Neural progenitor cell (in vitro differentiated cells): ENCODE results near the gene KIF1B. TPM values are rescaled to one million over a fixed set of nuclear protein-coding genes. Genes with fewer than 3 reads are reported as not detected.

ENCODE experiments used
- DNase-seq: peaks from one replicate; pipeline ENCODE4 v3.0.0-alpha.2; 2016; ENCODE audit warnings: low spot score
- H2AFZ ChIP-seq: fragments of 200-600 bp; sonication (generic); replicated peaks from 2 replicates; pipeline ENCODE4 v1.6.1; 2016; ENCODE audit warnings: antibody characterized with exemption
- H3F3A ChIP-seq: fragments of 200-600 bp; sonication (generic); 2 replicates; pipeline ENCODE4 v1.6.1; 2016; ENCODE audit warnings: antibody characterized with exemption, low read depth
- H3K27ac ChIP-seq: fragments of 200-600 bp; sonication (generic); 2 replicates; pipeline ENCODE4 v1.5.1; 2016; ENCODE audit warnings: mild to moderate bottlenecking
- H3K27me3 ChIP-seq: fragments of 200-600 bp; sonication (generic); 2 replicates; pipeline ENCODE4 v1.6.1; 2016; ENCODE audit warnings: mild to moderate bottlenecking, moderate library complexity
- H3K36me3 ChIP-seq: fragments of 200-600 bp; sonication (generic); 2 replicates; pipeline ENCODE4 v1.5.1; 2016
- H3K4me1 ChIP-seq: fragments of 200-600 bp; sonication (generic); 2 replicates; pipeline ENCODE4 v1.6.1; 2016; ENCODE audit warnings: mixed run types
- H3K4me2 ChIP-seq: fragments of 200-600 bp; sonication (generic); 2 replicates; pipeline ENCODE4 v1.6.1; 2016
- H3K4me3 ChIP-seq: fragments of 200-600 bp; sonication (generic); 2 replicates; pipeline ENCODE4 v1.5.1; 2016
- H3K79me2 ChIP-seq: fragments of 200-600 bp; sonication (generic); 2 replicates; pipeline ENCODE4 v1.6.1; 2016; ENCODE audit warnings: low read depth
- H3K9ac ChIP-seq: fragments of 200-600 bp; sonication (generic); 2 replicates; pipeline ENCODE4 v1.6.1; 2016
- H3K9me3 ChIP-seq: fragments of 200-600 bp; sonication (generic); 2 replicates; pipeline ENCODE4 v1.5.1; 2016; ENCODE audit warnings: low read depth
- H4K20me1 ChIP-seq: fragments of 200-600 bp; sonication (generic); 2 replicates; pipeline ENCODE4 v1.6.1; 2016; ENCODE audit warnings: low read depth
- H3K27ac Mint-ChIP-seq: 3 replicates; pipeline ENCODE4 v1.8.0; 2021; ENCODE audit warnings: mixed read lengths
- H3K27me3 Mint-ChIP-seq: 2 replicates; pipeline ENCODE4 v1.8.0; 2022; ENCODE audit warnings: low read depth, mild to moderate bottlenecking, inconsistent platforms, moderate library complexity, mixed read lengths; ENCODE audit not compliant: insufficient read depth
- H3K36me3 Mint-ChIP-seq: 3 replicates; pipeline ENCODE4 v1.8.0; 2021; ENCODE audit warnings: mixed read lengths
- H3K4me1 Mint-ChIP-seq: 3 replicates; pipeline ENCODE4 v1.8.0; 2021; ENCODE audit warnings: mixed read lengths
- H3K4me3 Mint-ChIP-seq: 3 replicates; pipeline ENCODE4 v1.8.0; 2021; ENCODE audit warnings: mild to moderate bottlenecking, moderate library complexity, mixed read lengths
- H3K9me3 Mint-ChIP-seq: 3 replicates; pipeline ENCODE4 v1.8.0; 2020; ENCODE audit warnings: mixed read lengths
- CTCF ChIP-seq: fragments of 200-600 bp; sonication (generic); IDR thresholded peaks from 2 replicates; pipeline ENCODE4 v1.5.1; 2017; ENCODE audit warnings: antibody characterized with exemption, mild to moderate bottlenecking
- EZH2 ChIP-seq: fragments of 200-600 bp; sonication (generic); IDR thresholded peaks from 2 replicates; pipeline ENCODE4 v1.6.1; 2017; ENCODE audit warnings: antibody characterized with exemption, mild to moderate bottlenecking, moderate library complexity
- EZH2phosphoT487 ChIP-seq: fragments of 200-600 bp; sonication (generic); IDR thresholded peaks from 2 replicates; pipeline ENCODE4 v1.6.1; 2017; ENCODE audit warnings: antibody characterized with exemption
- total RNA-seq: library from RNA; depleted of rRNA; stranded (reverse); fragments of >200 nt; gene quantifications from 2 replicates; pipeline ENCODE4 v1.2.3, GENCODE V29; 2015; ENCODE audit warnings: low replicate concordance

The KIF1B gene
- total RNA-seq, 1 donor from 2014 or later: 52.0 TPM

GRCh38 chr1:10326251-10326650 is 115.9 kb downstream of the KIF1B start:
- H3K27ac Mint-ChIP-seq: no peak overlapping the region
- DNase-seq: no peak
- no peak overlapping the region for H3K27ac ChIP-seq

GRCh38 chr1:10328180-10328963 is 118.0 kb downstream of the KIF1B start:
- no peak overlapping the region for H3K27ac Mint-ChIP-seq

More at GRCh38 chr1:10326251-10326650, 115.9 kb downstream of the KIF1B start:
- H3K4me1 ChIP-seq: no peaks in the 10 kb centered on the region
- no peak for TF ChIP-seq EZH2
- no peak for TF ChIP-seq EZH2phosphoT487
- no peak for TF ChIP-seq CTCF
- H3K4me3 ChIP-seq: no peak overlapping the region
- no peaks in the 10 kb centered on the region for H3K9me3 ChIP-seq
- H3K9ac ChIP-seq: no peak overlapping the region
- no peaks in the 10 kb centered on the region for H4K20me1 ChIP-seq
- no peaks in the 10 kb centered on the region for H3K4me1 Mint-ChIP-seq
- H3K4me3 Mint-ChIP-seq: no peak overlapping the region
- no peaks in the 10 kb centered on the region for H3F3A ChIP-seq
- peaks cover 3% of the 10 kb centered on the region for H3K27me3 Mint-ChIP-seq
- peaks cover 42% of the 10 kb centered on the region for H3K36me3 Mint-ChIP-seq
- no peaks in the 10 kb centered on the region for H3K79me2 ChIP-seq
- H3K27me3 ChIP-seq: no peaks in the 10 kb centered on the region
- peaks cover 15% of the 10 kb centered on the region for H3K36me3 ChIP-seq
- no peaks in the 10 kb centered on the region for H3K9me3 Mint-ChIP-seq
- no peak overlapping the region for H2AFZ ChIP-seq
- no peak overlapping the region for H3K4me2 ChIP-seq

GRCh38 chr1:10337436-10337835 is 127.1 kb downstream of the KIF1B start:
- TF ChIP-seq CTCF (no peak), EZH2phosphoT487 (no peak), EZH2 (no peak)
- H3K36me3 ChIP-seq: peaks cover 14% of the 10 kb centered on the region
- peaks cover 10% of the 10 kb centered on the region for H3K4me1 ChIP-seq
- H3K4me2 ChIP-seq: no peak overlapping the region
- H3K27ac Mint-ChIP-seq: peak overlapping the region; percentile 12
- no peaks in the 10 kb centered on the region for H3K9me3 Mint-ChIP-seq
- H3F3A ChIP-seq: peaks cover 25% of the 10 kb centered on the region
- H4K20me1 ChIP-seq: no peaks in the 10 kb centered on the region
- no peak overlapping the region for H3K9ac ChIP-seq
- H3K79me2 ChIP-seq: no peaks in the 10 kb centered on the region
- H3K27ac ChIP-seq: peak overlapping the region; percentile 65
- peaks cover 2% of the 10 kb centered on the region for H3K27me3 Mint-ChIP-seq
- no peak overlapping the region for H3K4me3 Mint-ChIP-seq
- no peaks in the 10 kb centered on the region for H3K27me3 ChIP-seq
- H3K4me3 ChIP-seq: no peak overlapping the region
- DNase-seq: peak; percentile 23
- H3K36me3 Mint-ChIP-seq: peaks cover 36% of the 10 kb centered on the region
- no peaks in the 10 kb centered on the region for H3K9me3 ChIP-seq
- no peak overlapping the region for H2AFZ ChIP-seq
- H3K4me1 Mint-ChIP-seq: peaks cover 15% of the 10 kb centered on the region

More at GRCh38 chr1:10328180-10328963, 118.0 kb downstream of the KIF1B start:
- TF ChIP-seq EZH2phosphoT487 (no peak), EZH2 (no peak), CTCF (no peak)
- no peak overlapping the region for H3K4me3 ChIP-seq
- H3K27me3 Mint-ChIP-seq: peaks cover 3% of the 10 kb centered on the region
- H3K9me3 Mint-ChIP-seq: no peaks in the 10 kb centered on the region
- no peak overlapping the region for H3K4me2 ChIP-seq
- no peaks in the 10 kb centered on the region for H3F3A ChIP-seq
- DNase-seq: no peak
- H3K27me3 ChIP-seq: no peaks in the 10 kb centered on the region
- no peak overlapping the region for H3K27ac ChIP-seq
- peaks cover 39% of the 10 kb centered on the region for H3K36me3 Mint-ChIP-seq
- H3K4me1 ChIP-seq: no peaks in the 10 kb centered on the region
- H3K79me2 ChIP-seq: no peaks in the 10 kb centered on the region
- no peaks in the 10 kb centered on the region for H3K9me3 ChIP-seq
- no peak overlapping the region for H3K4me3 Mint-ChIP-seq
- no peak overlapping the region for H2AFZ ChIP-seq
- peaks cover 5% of the 10 kb centered on the region for H3K36me3 ChIP-seq
- H3K9ac ChIP-seq: no peak overlapping the region
- H4K20me1 ChIP-seq: no peaks in the 10 kb centered on the region
- no peaks in the 10 kb centered on the region for H3K4me1 Mint-ChIP-seq
